Measurements from ENCODE around the gene MGRN1. TPM values are rescaled to one million over a fixed set of nuclear protein-coding genes. Genes with fewer than 3 reads are reported as not detected.

MGRN1 gene
- total and polyA plus RNA-seq, 2 of the 13 experiments (the other 11 are each of a cell fraction or from before 2014, with no cell fraction given), result 11.9 to 12.6 TPM

GRCh38 chr16:4603624-4604170, 20.9 kb upstream of the MGRN1 start (continued):
- TF ChIP-seq KIAA2018 (CRISPR knock-in tag; IDR thresholded peaks at IDR 0.05; ENCODE audit: borderline replicate concordance), result no peak
- TF ChIP-seq ZNF615 (CRISPR knock-in tag; IDR thresholded peaks at IDR 0.05; ENCODE audit: borderline replicate concordance), result no peak
- TF ChIP-seq TBP (CRISPR knock-in tag; IDR thresholded peaks at IDR 0.05), result no peak
- TF ChIP-seq SP2 (CRISPR knock-in tag; IDR thresholded peaks at IDR 0.05), result no peak
- TF ChIP-seq HNRNPLL (IDR thresholded peaks at IDR 0.05; ENCODE audit: low read depth, low read length, poor library complexity, severe bottlenecking), result no peak
- TF ChIP-seq MATR3 (CRISPR knock-in tag; IDR thresholded peaks at IDR 0.05), result no peak
- no peak for TF ChIP-seq RELA (CRISPR knock-in tag; IDR thresholded peaks at IDR 0.05)
- TF ChIP-seq ATF6 (CRISPR knock-in tag; conservative IDR thresholded peaks at IDR 0.05), result no peak
- no peak for TF ChIP-seq MAF1 (CRISPR knock-in tag; IDR thresholded peaks at IDR 0.05; ENCODE audit: borderline replicate concordance)
- no peak for TF ChIP-seq ZNF550 (CRISPR knock-in tag; IDR thresholded peaks at IDR 0.05; ENCODE audit: borderline replicate concordance)

Measured in HepG2 (cell line).